GM12892 (cell line): Measurements from ENCODE around the gene GABRG3.

Source experiments
- POLR2A ChIP-seq: IDR thresholded peaks from 2 replicates; pipeline ENCODE4 v1.6.1; 2011; ENCODE audit warnings: low read depth, low read length, control low read depth
- POLR2AphosphoS5 ChIP-seq: IDR thresholded peaks from 2 replicates; pipeline ENCODE4 v1.6.1; 2011; ENCODE audit warnings: low read depth, low read length, control low read depth

DNA sequence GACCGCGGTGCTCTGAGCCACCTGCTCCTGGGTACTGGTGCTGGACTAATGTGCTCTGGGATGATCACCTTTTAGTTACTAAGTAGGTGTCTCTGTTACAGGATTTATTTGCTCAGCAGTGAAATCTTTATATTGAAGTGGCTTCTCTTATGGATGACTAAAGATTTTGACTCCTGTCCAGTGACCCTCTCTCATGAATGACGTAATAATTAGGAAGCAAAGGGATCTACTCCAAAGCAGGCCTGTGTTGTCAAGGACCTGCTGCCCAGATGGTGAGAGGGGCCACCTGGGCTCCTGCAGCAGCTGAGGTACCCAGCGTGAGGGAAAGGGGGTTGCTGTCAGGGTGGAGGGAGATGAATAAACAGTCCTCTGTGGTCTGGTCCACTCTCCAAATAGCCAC lies 263.6 kb downstream of the GABRG3 start:
- TF ChIP-seq POLR2A (no peak), POLR2AphosphoS5 (no peak)
